GM12878 (cell line): Measurements from ENCODE around the gene KRTAP6-3.

Experiments
- EP300 ChIP-seq, 2 experiments: fragments of 150-350 bp in 1 of 2; IDR thresholded peaks; 2 replicates each; pipeline ENCODE4 v1.6.1; 2011 to 2012; ENCODE audit warnings: low read depth in 2 of 2, low read length in 2 of 2, borderline replicate concordance in 1 of 2, improper control_type of control experiment in 1 of 2, inconsistent platforms in 1 of 2; ENCODE audit not compliant: control insufficient read depth in 1 of 2
- EZH2 ChIP-seq: IDR thresholded peaks from 2 replicates; pipeline ENCODE4 v1.6.1; 2012; ENCODE audit warnings: low read depth, mild to moderate bottlenecking, control low read depth, inconsistent platforms, low read length, borderline replicate concordance; ENCODE audit not compliant: control insufficient read depth
- NFIC ChIP-seq: IDR thresholded peaks from 2 replicates; pipeline ENCODE4 v1.6.1; 2012; ENCODE audit warnings: low read depth, mild to moderate bottlenecking, inconsistent platforms, low read length, moderate library complexity
- RB1 ChIP-seq: fragments of 450-650 bp; formaldehyde crosslinking; IDR thresholded peaks from 2 replicates; pipeline ENCODE4 v1.6.1; 2017; ENCODE audit warnings: mild to moderate bottlenecking, borderline replicate concordance
- TF ChIP-seq, protein P1 (sequence below), 3 experiments: IDR thresholded peaks in 2 of 3; conservative IDR thresholded peaks in 1 of 3; 2 replicates each; pipeline ENCODE4 v1.5.1; 2011; ENCODE audit warnings: low read depth in 3 of 3, low read length in 3 of 3, mild to moderate bottlenecking in 3 of 3, control low read depth in 2 of 3, moderate library complexity in 2 of 3, inconsistent platforms in 1 of 3, mixed read lengths in 1 of 3; ENCODE audit not compliant: control insufficient read depth in 2 of 3, insufficient read depth in 1 of 3; ENCODE audit errors: extremely low read depth in 1 of 3

DNA sequence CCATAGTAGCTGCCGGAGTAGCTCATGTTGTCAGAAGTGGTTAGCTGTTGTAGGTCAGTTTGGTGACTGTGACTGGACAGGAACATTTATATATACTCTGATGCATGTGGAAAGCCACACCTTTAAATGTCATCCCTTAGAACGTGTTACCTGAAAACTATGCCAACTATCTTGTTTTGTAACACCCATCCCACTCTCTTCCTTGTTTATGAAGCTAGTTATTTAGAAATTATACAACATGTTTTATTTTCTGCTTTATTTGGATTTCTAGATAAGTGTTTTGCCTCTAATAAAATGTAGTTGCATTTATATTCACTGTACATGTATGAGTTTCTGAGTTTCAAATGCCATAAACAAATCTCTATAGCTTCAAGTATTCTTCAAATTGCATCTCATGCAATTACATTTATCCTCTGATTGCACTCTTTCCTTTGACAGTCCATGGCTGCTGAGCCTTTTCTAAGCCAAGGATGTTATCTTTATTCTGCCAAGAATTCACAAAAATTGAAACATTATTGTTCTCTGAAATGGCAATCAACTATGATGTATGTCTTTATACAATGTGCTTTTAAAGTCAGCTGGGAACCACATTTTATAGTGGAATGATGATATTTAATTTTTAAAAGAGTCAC lies 30.9 kb upstream of the KRTAP6-3 start, which contains the start of gene KRTAP19-7:
- TF ChIP-seq RB1 (no peak), EZH2 (no peak), EP300 (IDR thresholded peaks at IDR 0.05; ENCODE audit: borderline replicate concordance in 1 of 2, control insufficient read depth in 1 of 2, low read depth in 2 of 2, low read length in 2 of 2) (no peak), NFIC (no peak)
- TF ChIP-seq, protein P1, sequence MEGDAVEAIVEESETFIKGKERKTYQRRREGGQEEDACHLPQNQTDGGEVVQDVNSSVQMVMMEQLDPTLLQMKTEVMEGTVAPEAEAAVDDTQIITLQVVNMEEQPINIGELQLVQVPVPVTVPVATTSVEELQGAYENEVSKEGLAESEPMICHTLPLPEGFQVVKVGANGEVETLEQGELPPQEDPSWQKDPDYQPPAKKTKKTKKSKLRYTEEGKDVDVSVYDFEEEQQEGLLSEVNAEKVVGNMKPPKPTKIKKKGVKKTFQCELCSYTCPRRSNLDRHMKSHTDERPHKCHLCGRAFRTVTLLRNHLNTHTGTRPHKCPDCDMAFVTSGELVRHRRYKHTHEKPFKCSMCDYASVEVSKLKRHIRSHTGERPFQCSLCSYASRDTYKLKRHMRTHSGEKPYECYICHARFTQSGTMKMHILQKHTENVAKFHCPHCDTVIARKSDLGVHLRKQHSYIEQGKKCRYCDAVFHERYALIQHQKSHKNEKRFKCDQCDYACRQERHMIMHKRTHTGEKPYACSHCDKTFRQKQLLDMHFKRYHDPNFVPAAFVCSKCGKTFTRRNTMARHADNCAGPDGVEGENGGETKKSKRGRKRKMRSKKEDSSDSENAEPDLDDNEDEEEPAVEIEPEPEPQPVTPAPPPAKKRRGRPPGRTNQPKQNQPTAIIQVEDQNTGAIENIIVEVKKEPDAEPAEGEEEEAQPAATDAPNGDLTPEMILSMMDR (IDR thresholded peaks at IDR 0.05 in 2 of 3, conservative IDR thresholded peaks at IDR 0.05 in 1 of 3; ENCODE audit: control insufficient read depth in 2 of 3, extremely low read depth in 1 of 3, insufficient read depth in 1 of 3, low read depth in 3 of 3, low read length in 3 of 3): no peak
